Measurements from ENCODE around the gene NAGLU.

GRCh38 chr17:42548993-42549755 is 13.1 kb downstream of the NAGLU start:
- TF ChIP-seq CTCF (IDR thresholded peaks at IDR 0.05; ENCODE audit: low read depth, low read length) (no peak), EZH2phosphoT487 (IDR thresholded peaks at IDR 0.05; ENCODE audit: low read depth) (no peak)

Measured in OCI-LY3 (cell line).